Stimulated activated CD4-positive, alpha-beta T cell treated with anti-CD3 and anti-CD28 coated beads, Interleukin-15, amount 100 ng/mL, for 24 hours (primary cell): ENCODE results near the gene SMPD2.

ENCODE experiments used
- DNase-seq: peaks from one replicate; pipeline ENCODE4 v3.0.0-alpha.2; 2020

SMPD2 gene

DNA sequence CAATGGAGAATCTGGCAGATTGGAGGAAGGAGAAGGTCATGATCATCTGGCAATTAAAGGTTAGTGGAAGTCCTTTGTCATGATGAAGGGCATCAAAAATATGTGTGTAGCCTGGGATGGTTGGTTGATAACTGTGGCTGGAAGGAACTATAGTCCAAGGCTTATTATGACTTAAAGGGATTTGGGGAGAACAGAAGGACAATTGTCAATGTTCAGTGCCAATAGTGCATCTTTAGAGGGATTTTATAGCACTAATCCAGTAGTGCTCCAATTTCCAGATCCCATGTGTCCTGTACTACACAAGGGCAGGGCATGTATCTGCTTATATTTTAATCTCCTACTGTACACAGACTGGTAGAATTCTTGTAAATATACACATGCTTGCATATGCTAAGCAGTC lies 47.5 kb downstream of the SMPD2 start:
- no peak for DNase-seq

DNA sequence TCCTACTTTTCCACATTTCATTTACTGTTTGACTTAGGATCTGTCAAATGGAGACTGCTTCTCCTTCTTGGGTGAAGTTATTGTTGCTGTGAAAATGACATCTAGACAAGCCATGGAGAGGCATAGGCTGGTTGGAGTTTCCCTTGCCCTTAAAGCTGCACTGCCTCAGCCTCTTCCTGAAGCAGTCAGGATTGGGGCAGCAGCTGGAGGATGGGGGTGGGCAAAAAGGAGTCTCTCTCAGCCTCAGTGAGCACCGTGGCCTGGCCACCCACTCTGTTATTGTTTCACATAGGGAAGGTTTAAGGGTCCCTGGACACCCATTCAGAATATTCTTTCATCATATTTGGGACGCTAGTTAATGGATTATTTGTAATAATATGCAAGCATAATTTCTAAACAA lies 50.2 kb downstream of the SMPD2 start:
- DNase-seq = no peak

DNA sequence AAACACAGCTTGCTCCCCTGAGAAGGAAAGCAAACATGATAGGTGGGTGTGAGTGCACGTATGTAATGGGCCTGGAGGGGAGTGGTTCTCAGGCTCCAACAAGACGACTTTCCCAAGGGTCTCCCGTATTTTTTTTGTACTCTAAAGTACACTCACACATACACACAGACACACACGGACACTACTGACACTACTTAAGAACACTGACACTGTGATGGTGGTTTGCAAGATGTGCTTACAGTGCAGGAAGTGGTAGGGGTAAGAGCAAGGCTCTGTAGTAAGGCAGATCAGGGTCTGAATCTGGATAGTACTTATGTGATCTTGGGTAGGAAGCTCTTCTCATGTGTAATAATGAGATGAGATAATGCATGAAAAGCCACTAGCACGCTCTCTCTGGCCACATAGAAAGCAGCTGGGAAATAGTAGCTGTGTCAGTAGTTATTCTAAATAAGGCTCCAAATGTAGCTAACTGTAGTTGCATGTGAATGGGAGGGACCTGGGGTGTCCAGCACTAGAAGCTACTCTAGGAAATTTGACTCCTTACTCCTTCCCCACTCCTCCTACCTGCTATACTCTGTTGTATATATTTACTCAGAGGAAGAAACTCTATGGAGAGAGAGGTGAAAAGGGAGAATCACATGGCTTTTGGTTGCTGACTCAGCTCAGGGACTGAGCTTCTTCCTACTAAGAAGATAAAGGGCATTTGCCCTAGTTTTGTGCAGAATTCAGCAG lies 50.8 kb downstream of the SMPD2 start:
- DNase-seq = no peak
